ENCODE results near the gene NPNT.

DNA sequence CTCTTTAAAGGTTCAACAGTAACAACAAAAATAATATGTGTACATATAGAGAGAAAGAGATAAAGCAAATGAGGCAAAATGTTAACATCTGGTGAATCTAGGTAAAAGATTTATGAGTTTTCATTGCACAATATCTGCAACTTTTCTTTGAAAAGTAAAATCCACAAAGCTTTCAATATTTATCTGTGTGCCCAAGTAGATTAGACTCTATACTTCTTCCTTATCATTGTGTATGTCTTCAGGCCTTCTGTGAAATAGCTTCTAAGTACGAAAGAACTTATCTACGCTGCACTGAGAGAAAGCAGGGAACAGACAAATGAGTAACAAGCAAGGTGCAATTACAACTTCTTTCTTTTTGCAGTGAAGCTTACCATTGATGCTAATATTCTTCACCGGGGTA is 81.6 kb downstream of the NPNT start:
- TF ChIP-seq, protein P1, sequence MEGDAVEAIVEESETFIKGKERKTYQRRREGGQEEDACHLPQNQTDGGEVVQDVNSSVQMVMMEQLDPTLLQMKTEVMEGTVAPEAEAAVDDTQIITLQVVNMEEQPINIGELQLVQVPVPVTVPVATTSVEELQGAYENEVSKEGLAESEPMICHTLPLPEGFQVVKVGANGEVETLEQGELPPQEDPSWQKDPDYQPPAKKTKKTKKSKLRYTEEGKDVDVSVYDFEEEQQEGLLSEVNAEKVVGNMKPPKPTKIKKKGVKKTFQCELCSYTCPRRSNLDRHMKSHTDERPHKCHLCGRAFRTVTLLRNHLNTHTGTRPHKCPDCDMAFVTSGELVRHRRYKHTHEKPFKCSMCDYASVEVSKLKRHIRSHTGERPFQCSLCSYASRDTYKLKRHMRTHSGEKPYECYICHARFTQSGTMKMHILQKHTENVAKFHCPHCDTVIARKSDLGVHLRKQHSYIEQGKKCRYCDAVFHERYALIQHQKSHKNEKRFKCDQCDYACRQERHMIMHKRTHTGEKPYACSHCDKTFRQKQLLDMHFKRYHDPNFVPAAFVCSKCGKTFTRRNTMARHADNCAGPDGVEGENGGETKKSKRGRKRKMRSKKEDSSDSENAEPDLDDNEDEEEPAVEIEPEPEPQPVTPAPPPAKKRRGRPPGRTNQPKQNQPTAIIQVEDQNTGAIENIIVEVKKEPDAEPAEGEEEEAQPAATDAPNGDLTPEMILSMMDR (IDR thresholded peaks at IDR 0.05), result no peak
- no peak for TF ChIP-seq POLR2AphosphoS5 (IDR thresholded peaks at IDR 0.05)

All from breast epithelium (tissue), 3 donors.